HG03025 (cell line): Measurements from ENCODE around the gene ZSCAN12.

ENCODE experiments used
- ATAC-seq: cut with Tn5 transposase; IDR thresholded peaks from one replicate; pipeline ENCODE4 v1.9.1; 2021; ENCODE audit warnings: mild to moderate bottlenecking, moderate library complexity; ENCODE audit not compliant: unreplicated experiment, low FRiP score

Gene ZSCAN12

DNA sequence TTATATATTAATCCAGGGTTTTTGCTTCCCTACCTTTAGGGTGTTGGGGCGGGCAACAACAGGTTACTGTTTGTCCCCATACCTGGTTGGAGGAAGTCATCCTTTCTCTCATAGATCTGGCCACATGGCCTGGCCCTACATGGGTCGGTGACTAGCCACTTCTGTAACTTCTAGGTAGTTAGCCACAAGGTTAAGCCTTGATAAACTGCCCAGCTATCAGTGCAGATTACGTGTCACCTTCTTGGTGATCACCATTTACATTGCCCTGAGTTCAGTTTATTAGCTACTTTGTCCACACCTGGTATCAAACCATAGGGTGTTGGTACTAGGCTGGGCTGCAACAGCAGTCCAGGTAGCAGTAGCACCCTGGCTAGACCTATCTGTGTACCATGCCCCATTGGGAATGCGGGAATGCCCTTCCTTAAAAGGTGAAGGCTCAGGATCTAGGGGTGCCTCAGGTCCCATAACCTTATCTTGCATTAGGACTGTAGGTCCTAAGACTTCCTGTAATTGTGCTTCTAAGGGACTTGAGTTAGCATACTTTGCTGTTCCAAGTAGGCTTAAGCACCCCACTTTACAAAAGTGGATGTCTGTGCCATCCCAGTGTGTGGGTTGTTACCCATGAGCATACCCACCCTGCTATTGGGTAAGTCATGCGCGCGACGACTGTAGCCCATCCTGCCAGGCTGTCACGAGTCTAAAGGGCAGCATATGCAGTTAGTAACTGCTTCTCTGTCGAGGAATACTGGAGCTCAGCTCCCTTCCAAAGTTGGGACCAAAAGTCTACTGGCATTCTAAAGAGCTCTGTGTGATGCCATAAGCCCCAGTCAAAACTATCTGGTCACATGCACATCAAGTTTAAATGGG lies 44.6 kb downstream of the ZSCAN12 start:
- no peak for ATAC-seq

DNA sequence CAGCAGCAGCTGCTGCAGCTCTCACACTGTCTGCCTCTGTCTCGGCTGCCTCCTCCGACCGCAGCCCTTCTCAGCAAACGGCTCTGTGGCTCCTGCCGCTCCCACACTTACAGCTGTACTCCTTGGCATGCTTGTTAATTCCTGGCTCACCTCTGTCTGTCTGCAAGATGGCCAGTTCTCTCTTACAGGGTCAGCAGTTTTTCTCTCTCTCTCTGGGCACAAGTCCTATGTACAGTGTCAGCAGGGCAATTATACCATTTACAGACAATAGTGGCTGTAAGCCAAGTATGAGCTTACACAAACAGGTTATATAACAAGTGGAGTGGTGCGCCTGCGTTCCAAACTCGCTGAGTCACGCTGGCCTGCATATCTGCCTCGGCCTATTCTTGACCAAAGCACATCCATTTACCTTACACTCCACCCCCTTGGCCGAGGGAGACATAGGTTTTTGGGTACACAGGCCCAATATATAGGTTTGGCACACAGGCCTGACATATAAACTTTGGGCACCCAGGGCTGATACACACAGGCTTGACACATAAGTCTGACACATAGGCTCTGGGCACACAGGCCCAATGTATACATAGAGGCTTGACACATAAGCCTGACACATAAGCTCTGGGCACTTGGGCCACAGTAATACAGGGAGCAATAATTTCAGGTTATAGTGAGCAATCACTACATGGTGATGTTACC lies 45.4 kb downstream of the ZSCAN12 start:
- no peak for ATAC-seq

- no peak for ATAC-seq
Observed at GRCh38 chr6:28353356-28353755, 46.2 kb downstream of the ZSCAN12 start.

GRCh38 chr6:28351493-28351925 lies 48.0 kb downstream of the ZSCAN12 start:
- ATAC-seq: no peak

GRCh38 chr6:28351087-28351486 lies 48.5 kb downstream of the ZSCAN12 start:
- ATAC-seq: no peak

GRCh38 chr6:28349892-28350737 lies 49.4 kb downstream of the ZSCAN12 start, which contains the start of gene ZKSCAN3:
Gene ZKSCAN3 (plus strand): TSS chr6:28349947. CDS start chr6:28359587, 9,640 bp downstream.
- ATAC-seq: peak; percentile 79

DNA sequence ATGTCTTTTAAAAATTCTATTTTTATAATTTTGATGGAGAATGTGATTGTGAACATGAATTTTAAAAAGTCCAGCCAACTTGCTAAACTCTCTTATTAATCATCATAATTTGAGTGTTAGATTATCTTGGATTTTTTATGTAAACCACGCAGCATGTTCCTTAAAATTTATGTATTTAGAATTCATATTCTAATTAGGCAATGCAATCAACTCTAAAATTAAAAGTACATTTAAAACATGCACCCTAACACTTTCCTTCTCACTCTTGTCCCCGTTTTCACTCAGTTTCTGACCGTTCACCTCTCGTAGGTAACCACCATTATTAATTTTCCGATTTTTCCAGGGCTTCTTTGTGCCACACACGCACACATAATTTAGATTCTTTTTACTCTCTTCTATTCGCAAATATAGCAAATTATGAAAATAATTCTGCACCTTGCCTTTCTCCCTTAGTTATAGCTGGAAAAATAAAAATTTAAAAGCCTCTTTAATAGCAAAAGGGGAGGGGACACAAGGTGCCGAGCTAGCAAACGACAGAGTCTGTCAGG lies 50.1 kb downstream of the ZSCAN12 start:
- ATAC-seq: no peak

- ATAC-seq: no peak
Observed at GRCh38 chr6:28347119-28347518, 52.4 kb downstream of the ZSCAN12 start.

DNA sequence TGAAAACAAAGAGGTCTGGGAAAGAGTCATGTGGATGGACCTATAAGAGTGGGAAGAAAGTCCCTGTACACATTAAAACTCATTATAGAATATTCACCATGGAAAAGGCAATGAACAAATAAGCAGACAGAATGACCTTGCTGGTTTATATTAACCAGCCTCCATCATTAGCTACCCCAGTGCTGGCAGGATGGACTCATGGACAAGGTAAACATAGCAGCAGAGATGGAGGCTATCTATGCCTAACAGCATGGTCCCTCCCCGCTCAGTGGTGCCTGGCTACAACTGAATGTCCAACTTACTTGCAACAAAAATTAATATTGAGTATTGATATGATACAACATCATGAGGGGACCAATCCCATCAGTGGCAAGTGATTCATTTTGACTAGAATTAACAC lies 54.3 kb downstream of the ZSCAN12 start:
- ATAC-seq: no peak

- no peak for ATAC-seq
Observed at GRCh38 chr6:28343898-28344677, 55.5 kb downstream of the ZSCAN12 start.

- ATAC-seq: no peak
Observed at GRCh38 chr6:28340310-28341095, 59.0 kb downstream of the ZSCAN12 start.

GRCh38 chr6:28337121-28337520 lies 62.4 kb downstream of the ZSCAN12 start:
- no peak for ATAC-seq

DNA sequence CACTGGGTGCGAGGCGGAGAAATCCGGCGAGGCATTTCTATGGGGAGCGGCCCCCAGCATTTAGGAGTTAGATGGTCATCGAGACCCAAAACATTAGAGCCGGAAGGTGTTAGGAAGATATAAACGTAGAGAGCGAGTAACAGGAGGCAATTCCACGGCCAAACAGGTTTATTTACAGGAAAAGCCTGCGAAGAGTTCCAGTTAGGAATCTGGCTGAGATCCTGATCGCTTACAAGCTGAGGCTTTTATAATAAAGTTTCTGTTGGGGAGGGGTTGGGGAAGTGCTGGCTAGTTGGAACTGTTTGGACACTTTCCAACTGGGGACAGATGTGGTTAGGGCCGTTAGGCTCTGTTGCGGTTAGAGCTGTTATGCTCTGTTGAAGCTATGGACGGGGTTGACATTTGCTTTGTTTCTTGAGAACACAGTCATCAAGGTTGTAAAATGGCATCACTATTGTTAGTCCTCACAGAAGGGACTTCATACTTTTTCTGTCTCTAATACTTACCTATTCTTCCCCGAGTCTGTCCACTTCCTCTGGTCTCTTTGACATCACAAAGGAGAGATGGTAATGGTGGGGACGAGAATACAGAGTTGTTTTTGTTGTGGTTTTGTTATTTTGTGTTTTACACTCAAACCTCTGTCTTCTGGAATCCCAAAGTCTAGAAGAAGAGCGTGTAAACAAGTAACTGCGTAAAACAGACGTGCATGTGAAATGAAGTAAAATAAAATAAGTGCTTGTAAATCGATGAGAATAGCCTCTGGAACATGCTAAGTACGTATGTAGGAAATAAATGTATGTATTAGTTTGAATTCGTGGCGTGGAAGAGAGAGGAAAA lies 63.0 kb downstream of the ZSCAN12 start:
- peak; percentile 13 for ATAC-seq

- ATAC-seq: peak; percentile 95
Observed at GRCh38 chr6:28335564-28336283, 63.8 kb downstream of the ZSCAN12 start, which contains the start of gene ZSCAN31. Gene ZSCAN31 (minus strand): TSS chr6:28336148. CDS start chr6:28329683, 6,465 bp downstream.

DNA sequence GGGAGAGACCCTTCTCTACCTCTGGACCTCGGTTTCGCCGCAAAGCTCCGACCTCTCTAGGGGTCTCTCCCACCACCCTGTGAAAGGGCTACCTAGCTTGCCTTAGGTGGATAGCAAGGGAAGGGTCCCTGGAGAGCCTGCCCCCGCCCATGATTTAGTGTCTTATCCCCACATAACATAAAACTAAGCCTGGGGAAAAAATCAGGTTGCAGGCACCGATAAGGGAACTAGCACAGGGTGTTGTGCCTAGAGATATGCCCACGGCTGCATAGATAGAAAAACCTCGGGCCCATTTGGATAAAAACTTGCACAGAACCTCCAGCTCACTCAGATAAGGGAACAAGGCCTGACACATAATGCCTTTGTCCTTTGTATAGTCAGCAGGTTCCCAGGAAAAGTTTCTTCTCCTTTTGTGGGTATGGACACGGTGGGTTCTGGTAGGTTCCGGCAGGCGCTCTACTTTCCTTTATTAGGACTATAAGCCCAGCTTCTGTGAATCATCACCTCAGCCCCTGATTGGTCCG lies 64.4 kb downstream of the ZSCAN12 start:
- ATAC-seq: no peak

DNA sequence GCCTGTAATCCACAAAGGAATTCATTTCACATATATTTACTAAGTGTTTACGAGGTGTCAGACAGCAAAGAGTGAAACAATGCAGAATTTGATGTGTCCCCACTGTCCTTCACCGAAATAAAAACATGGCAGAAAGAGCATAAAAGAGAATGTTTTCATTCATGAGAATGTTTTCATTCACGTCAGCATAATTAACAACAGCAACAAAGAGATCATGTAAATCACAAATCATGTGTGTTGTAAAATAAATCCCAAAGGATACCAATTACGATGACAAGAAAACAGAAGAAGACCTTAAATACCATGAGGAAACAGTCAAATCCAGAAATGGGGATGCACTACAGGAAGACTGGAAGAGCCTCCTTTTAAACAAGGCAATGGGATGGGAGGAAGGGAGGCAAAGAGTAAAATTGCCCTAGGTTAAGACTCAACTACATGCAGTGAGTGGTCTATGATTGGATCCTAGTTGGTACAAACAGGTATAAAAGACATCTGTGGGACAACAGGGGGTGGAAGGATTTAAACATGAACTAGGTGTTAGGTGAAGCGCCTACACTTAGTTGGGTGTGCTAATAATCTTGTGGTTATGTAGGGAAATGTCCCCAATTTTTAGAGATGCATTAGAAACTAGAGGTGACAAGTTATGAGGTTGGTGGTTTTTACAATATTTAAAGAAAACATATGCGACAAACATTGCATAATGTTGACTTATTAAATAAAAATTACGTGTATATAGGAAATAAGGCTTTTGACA lies 65.1 kb downstream of the ZSCAN12 start:
- no peak for ATAC-seq
